K562 (cell line): ENCODE data around the gene HOXD9. TPM values are rescaled to one million over a fixed set of nuclear protein-coding genes. Genes with fewer than 3 reads are reported as not detected.

Experiments used
- ATAC-seq: fragments of 200-7000 bp; cut with Tn5 transposase; 3 replicates; pipeline ENCODE4 v1.9.1; 2020; ENCODE audit warnings: moderate library complexity
- BruUV-seq: library from RNA; stranded (reverse); fragments of 400-500 nt; replicated peaks from 2 replicates; lab custom pipeline; 2021; lab: Mats Ljungman, UMichigan
- CTCF ChIA-PET: fragments of 300-600 bp; formaldehyde crosslinking; extraction: SDS; loops from one replicate; lab custom pipeline; 2021; ENCODE audit warnings: low intra/inter-chr PET ratio; lab: Yijun Ruan, JAX
- POLR2A ChIA-PET: fragments of 300-600, 350-650 bp; sonication (Branson Sonifier 250); formaldehyde crosslinking; extraction: SDS; loops from one replicate; lab custom pipeline; 2021; ENCODE audit warnings: antibody characterized with exemption, inconsistent platforms; lab: Yijun Ruan, JAX
- DNase-seq, 4 experiments: peaks; one replicate each; pipeline versions ENCODE4 v3.0.0 to v3.0.0-alpha.2; 2011 to 2018; ENCODE audit warnings: low spot score in 3 of 4, mixed read lengths in 3 of 4; ENCODE audit errors: extremely low read depth in 1 of 4
- FAIRE-seq: peaks from 2 replicates; lab custom pipeline; 2011; peaks lifted over from hg19 to GRCh38; lab: Jason Lieb, UNC
- H2AFZ ChIP-seq: 2 replicates; pipeline ENCODE4 v1.6.0; 2011; ENCODE audit warnings: low read depth, low read length, control low read depth, inconsistent platforms
- H3K27ac ChIP-seq: fragments of 200-600 bp; 3 replicates; pipeline ENCODE4 v1.8.0; 2011; ENCODE audit warnings: low read depth, mild to moderate bottlenecking, control low read depth, inconsistent platforms, low read length, moderate library complexity, mixed read lengths; ENCODE audit errors: extremely low read depth
- H3K27me3 ChIP-seq, 2 experiments: fragments of 300-600 bp in 1 of 2; 2 replicates in 1 of 2; 3 replicates in 1 of 2; pipeline versions ENCODE4 v1.6.0 to v1.8.0; 2011; ENCODE audit warnings: inconsistent platforms in 2 of 2, low read length in 2 of 2, mild to moderate bottlenecking in 1 of 2, mixed read lengths in 1 of 2, moderate library complexity in 1 of 2; ENCODE audit not compliant: control insufficient read depth in 2 of 2, insufficient read depth in 2 of 2
- H3K36me3 ChIP-seq: fragments of 300-600 bp; 3 replicates; pipeline ENCODE4 v1.8.0; 2011; ENCODE audit warnings: mild to moderate bottlenecking, low read length, inconsistent platforms; ENCODE audit not compliant: control insufficient read depth, insufficient read depth
- H3K4me1 ChIP-seq, 2 experiments: fragments of 200-600 bp in 1 of 2; replicated peaks in 1 of 2; 2 replicates in 1 of 2; 3 replicates in 1 of 2; pipeline versions ENCODE4 v1.5.1 to v1.8.0; 2011; ENCODE audit warnings: inconsistent platforms in 2 of 2, low read length in 2 of 2, mild to moderate bottlenecking in 1 of 2, mixed read lengths in 1 of 2, moderate library complexity in 1 of 2; ENCODE audit not compliant: control insufficient read depth in 2 of 2, insufficient read depth in 2 of 2
- H3K4me2 ChIP-seq: 2 replicates; pipeline ENCODE4 v1.6.1; 2011; ENCODE audit warnings: low read length, control low read depth, inconsistent platforms, mixed read lengths; ENCODE audit not compliant: insufficient read depth
- H3K4me3 ChIP-seq: fragments of 200-600 bp; sonication (generic), shearing (Covaris generic); 2 replicates; pipeline ENCODE4 v1.5.1; 2016; ENCODE audit warnings: control low read depth, inconsistent platforms
- H3K79me2 ChIP-seq: fragments of 200-600 bp; 3 replicates; pipeline ENCODE4 v1.8.0; 2011; ENCODE audit warnings: low read length, inconsistent platforms; ENCODE audit not compliant: control insufficient read depth, insufficient read depth
- H3K9ac ChIP-seq, 2 experiments: 2 replicates each; pipeline versions ENCODE4 v1.6.0 to v1.6.1; 2011; ENCODE audit warnings: low read depth in 2 of 2, low read length in 2 of 2, control low read depth in 1 of 2, inconsistent platforms in 1 of 2, mild to moderate bottlenecking in 1 of 2, mixed read lengths in 1 of 2; ENCODE audit not compliant: insufficient read depth in 1 of 2
- H3K9me1 ChIP-seq: one replicate; pipeline ENCODE4 v1.6.0; 2011; ENCODE audit warnings: inconsistent platforms, mild to moderate bottlenecking, low read length, moderate library complexity; ENCODE audit not compliant: control insufficient read depth, insufficient read depth
- H3K9me3 ChIP-seq: replicated peaks from 2 replicates; pipeline ENCODE4 v1.5.1; 2011; ENCODE audit warnings: low read depth, low read length, inconsistent platforms; ENCODE audit not compliant: control insufficient read depth, insufficient read depth
- H4K20me1 ChIP-seq: replicated peaks from 2 replicates; pipeline ENCODE4 v1.6.1; 2011; ENCODE audit warnings: low read length, inconsistent platforms, mixed read lengths; ENCODE audit not compliant: control insufficient read depth, insufficient read depth
- CEBPB ChIP-seq: fragments of 450-650 bp; IDR thresholded peaks from 2 replicates; pipeline ENCODE4 v1.6.1; 2016; ENCODE audit warnings: missing genetic modification characterization, missing compliant biosample characterization
- CGGBP1 ChIP-seq: fragments of 250-450 bp; sonication (Bioruptor Pico); IDR thresholded peaks from 2 replicates; pipeline ENCODE4 v1.9.0; 2021; ENCODE audit warnings: mild to moderate bottlenecking
- CTCF ChIP-seq, 3 experiments: IDR thresholded peaks in 2 of 3; conservative IDR thresholded peaks in 1 of 3; 2 replicates each; pipeline ENCODE4 v1.5.1; 2011 to 2012; ENCODE audit warnings: low read length in 3 of 3, mild to moderate bottlenecking in 3 of 3, control low read depth in 2 of 3, improper control_type of control experiment in 1 of 3, inconsistent platforms in 1 of 3, low read depth in 1 of 3, mixed read lengths in 1 of 3, moderate library complexity in 1 of 3; ENCODE audit not compliant: insufficient read depth in 2 of 3
- FOXJ2 ChIP-seq: fragments of 200-800 bp; sonication (Bioruptor generic); IDR thresholded peaks from 2 replicates; pipeline ENCODE4 v1.6.1; 2016; ENCODE audit warnings: missing genetic modification characterization, missing compliant biosample characterization
- GABPA ChIP-seq: fragments of 200-800 bp; sonication (Bioruptor generic); conservative IDR thresholded peaks from 2 replicates; pipeline ENCODE4 v1.6.1; 2016; ENCODE audit warnings: low read depth, missing genetic modification characterization, missing compliant biosample characterization
- HDAC8 ChIP-seq: fragments of 450-650 bp; IDR thresholded peaks from 2 replicates; pipeline ENCODE4 v1.6.1; 2016; ENCODE audit warnings: mild to moderate bottlenecking, missing genetic modification characterization, moderate library complexity, missing compliant biosample characterization
- JUND ChIP-seq, 2 experiments: IDR thresholded peaks; 2 replicates in 1 of 2; 3 replicates in 1 of 2; pipeline ENCODE4 v1.6.1; 2011; ENCODE audit warnings: borderline replicate concordance in 2 of 2, low read depth in 2 of 2, low read length in 2 of 2, improper control_type of control experiment in 1 of 2, missing biosample characterization in 1 of 2, missing genetic modification characterization in 1 of 2, missing genetic modification reagents in 1 of 2
- KDM5B ChIP-seq: fragments of 200-600 bp; sonication (generic); IDR thresholded peaks from 2 replicates; pipeline ENCODE4 v1.6.1; 2012; ENCODE audit warnings: low read depth, mild to moderate bottlenecking, moderate library complexity, low read length, control low read depth, inconsistent platforms; ENCODE audit not compliant: insufficient replicate concordance
- NELFE ChIP-seq: IDR thresholded peaks from 2 replicates; pipeline ENCODE4 v1.6.1; 2011; ENCODE audit warnings: mild to moderate bottlenecking; ENCODE audit not compliant: insufficient read depth, insufficient read length
- RB1 ChIP-seq: fragments of 450-650 bp; IDR thresholded peaks from 2 replicates; pipeline ENCODE4 v1.6.1; 2017; ENCODE audit warnings: low read depth, mild to moderate bottlenecking
- SRSF1 ChIP-seq: fragments of 200-400 bp; formaldehyde crosslinking; IDR thresholded peaks from 2 replicates; pipeline ENCODE4 v1.6.1; 2017; ENCODE audit warnings: mild to moderate bottlenecking, low read depth, low read length, moderate library complexity
- TEAD4 ChIP-seq, 2 experiments: sonication (generic) in 1 of 2; formaldehyde crosslinking in 1 of 2; IDR thresholded peaks; 2 replicates each; pipeline versions ENCODE4 v1.6.1 to v1.8.0; 2012 to 2022; ENCODE audit warnings: borderline replicate concordance in 1 of 2, inconsistent platforms in 1 of 2, low read length in 1 of 2, mild to moderate bottlenecking in 1 of 2, missing genetic modification reagents in 1 of 2
- ZNF133 ChIP-seq: fragments of 250-450 bp; sonication (Bioruptor Pico); IDR thresholded peaks from 2 replicates; pipeline ENCODE4 v1.4.0; 2020; ENCODE audit warnings: mild to moderate bottlenecking
- ZNF780A ChIP-seq: fragments of 250-450 bp; sonication (Bioruptor Pico); IDR thresholded peaks from 2 replicates; pipeline ENCODE4 v1.5.0; 2021; ENCODE audit warnings: mild to moderate bottlenecking
- WGBS: fragments of 100-300 bp; shearing (Covaris generic); methylation state at CpG from one replicate; pipeline ENCODE4 v1.1.6; 2016; ENCODE audit warnings: low coverage, mixed read lengths; ENCODE audit not compliant: insufficient coverage; ENCODE audit errors: missing lambda C conversion rate; 5-methylcytosine and 5-hydroxymethylcytosine counted together
- in situ Hi-C: fragments of 300-500 bp; cut with MboI; formaldehyde crosslinking; loops from 4 replicates; pipeline ENCODE4 v1.15.0; 2018; ENCODE audit warnings: inconsistent platforms, mixed read lengths
- intact Hi-C: fragments of 100-400 bp; cut with micrococcal nuclease; formaldehyde crosslinking; loops from 2 replicates; pipeline ENCODE4 v1.14.2; 2022
- polyA plus RNA-seq, 8 experiments: library from polyadenylated mRNA; depleted of rRNA in 4 of 8; stranded (reverse) in 5 of 8; unstranded in 3 of 8; fragments of >200 nt; fragmentation: Nextera tagmentation in 2 of 8; fragmentation: Illumina TruSeq in 1 of 8; extraction: Ambion mirVana in 2 of 8; extraction: Trizol in 1 of 8; gene quantifications; 2 replicates each; pipeline versions ENCODE4 v1.2.1 to v1.2.3, GENCODE V29; 2011 to 2014; ENCODE audit warnings: inconsistent platforms in 1 of 8, missing spikeins in 1 of 8
- total RNA-seq, 7 experiments: library from RNA; depleted of rRNA in 6 of 7; stranded (reverse); fragments of >200 nt in 6 of 7; fragmentation: Illumina TruSeq in 2 of 7; extraction: Trizol in 2 of 7; gene quantifications; 2 replicates each; pipeline versions ENCODE4 v1.2.1 to v1.2.3, GENCODE V29; 2011 to 2021; ENCODE audit warnings: low replicate concordance in 1 of 7

HOXD9 gene
- total and polyA plus RNA-seq, 9 of the 15 experiments (the other 6 are each of a cell fraction or from before 2014, with no cell fraction given), result not detected

GRCh38 chr2:176169181-176169580 is 46.7 kb downstream of the HOXD9 start:
- ChIA-PET POLR2A (no interaction called here), CTCF (no interaction called here)
- Histone ChIP-seq H3K9ac (no peak overlapping the region), H3K27me3 (peaks cover 40 to 45% of the 10 kb centered on the region in 2 experiments), H3K4me2 (no peak overlapping the region), H3K79me2 (no peaks in the 10 kb centered on the region), H3K4me1 (peaks cover 0 to 25% of the 10 kb centered on the region in 2 experiments; a peak in 3 of 5 replicates), H3K4me3 (no peak overlapping the region), H3K9me1 (no peaks in the 10 kb centered on the region), H3K36me3 (no peaks in the 10 kb centered on the region), H3K27ac (no peak overlapping the region), H3K9me3 (no peaks in the 10 kb centered on the region), H2AFZ (no peak overlapping the region), H4K20me1 (no peaks in the 10 kb centered on the region; the same call in 1 of the 2 replicates)
- intact Hi-C loops (no loop called here), in situ Hi-C loops (no loop called here)
- DNase-seq (no peak), FAIRE-seq (no peak), ATAC-seq (no peak)
- no peak for TF ChIP-seq ZNF780A
- TF ChIP-seq GABPA (tag), result no peak
- no peak for TF ChIP-seq SRSF1
- TF ChIP-seq CGGBP1 (CRISPR knock-in tag), result no peak
- TF ChIP-seq NELFE, result no peak
- no peak for TF ChIP-seq KDM5B
- TF ChIP-seq HDAC8 (tag), result no peak
- no peak for TF ChIP-seq TEAD4 (IDR thresholded peaks at IDR 0.05; ENCODE audit: low read length)
- TF ChIP-seq TEAD4 (CRISPR knock-in tag; IDR thresholded peaks at IDR 0.05; ENCODE audit: borderline replicate concordance), result no peak
- no peak for TF ChIP-seq FOXJ2 (tag)
- no peak for TF ChIP-seq CEBPB
- TF ChIP-seq RB1, result no peak
- TF ChIP-seq ZNF133, result no peak
- TF ChIP-seq JUND (IDR thresholded peaks at IDR 0.05; ENCODE audit: borderline replicate concordance, low read depth, low read length), result no peak
- TF ChIP-seq JUND (tag; IDR thresholded peaks at IDR 0.05; ENCODE audit: borderline replicate concordance, low read depth, low read length), result no peak
- no peak for TF ChIP-seq CTCF (IDR thresholded peaks at IDR 0.05 in 2 of 3, conservative IDR thresholded peaks at IDR 0.05 in 1 of 3; ENCODE audit: insufficient read depth in 2 of 3, low read depth in 1 of 3, low read length in 3 of 3)
- WGBS, result 4% methylated on average over 5 of the region's 5 CpGs
- BruUV-seq, result no TSS peak
